Measurements from ENCODE around the gene NOS2. TPM values are rescaled to one million over a fixed set of nuclear protein-coding genes. Genes with fewer than 3 reads are reported as not detected.

The NOS2 gene
- total RNA-seq, 6 donors from 2014 or later, result 0.29 to 1.7 (median 0.78) TPM; not detected in 1

- WGBS, 2 donors, result 49 to 65% methylated on average over 7 of the region's 7 CpGs
- no peaks in the 10 kb centered on the region for H3K9me3 ChIP-seq
- H3K36me3 ChIP-seq, result no peaks in the 10 kb centered on the region
- H3K4me3 ChIP-seq, result no peak overlapping the region
- H3K27ac ChIP-seq, result no peak overlapping the region
- DNase-seq, result peak in 1 of 2 donors; percentile 7
- H3K27me3 ChIP-seq, result no peaks in the 10 kb centered on the region
- no peak for ATAC-seq (ENCODE audit: low FRiP score in 2 of 2)
- H3K4me1 ChIP-seq, result peaks cover 0 to 19% (median 10%) of the 10 kb centered on the region in 4 donors
- no peak for TF ChIP-seq EP300 (IDR thresholded peaks at IDR 0.05)
- TF ChIP-seq POLR2AphosphoS5 (IDR thresholded peaks at IDR 0.05), result no peak
- TF ChIP-seq POLR2A (IDR thresholded peaks at IDR 0.05), result no peak
- no peak for TF ChIP-seq CTCF (IDR thresholded peaks at IDR 0.05)
These were observed 10.0 kb upstream of the NOS2 start for GRCh38 chr17:27810211-27810901.

GRCh38 chr17:27809555-27809954, 9.2 kb upstream of the NOS2 start:
- 96 to 100% methylated on average over 1 of the region's 1 CpG for WGBS, 2 donors
- ATAC-seq (ENCODE audit: low FRiP score in 2 of 2), result no peak

GRCh38 chr17:27808628-27809027, 8.3 kb upstream of the NOS2 start:
- Histone ChIP-seq H3K4me1 (peaks cover 0 to 21% (median 10%) of the 10 kb centered on the region in 4 donors), H3K9me3 (no peaks in the 10 kb centered on the region), H3K4me3 (no peak overlapping the region), H3K27me3 (no peaks in the 10 kb centered on the region), H3K27ac (no peak overlapping the region), H3K36me3 (no peaks in the 10 kb centered on the region)
- 69 to 80% methylated on average over 3 to 4 of the region's 4 CpGs for WGBS, 2 donors
- ATAC-seq (ENCODE audit: low FRiP score in 2 of 2) (no peak), DNase-seq (peak; percentile 7 to 15)
- TF ChIP-seq POLR2A (IDR thresholded peaks at IDR 0.05) (no peak), EP300 (IDR thresholded peaks at IDR 0.05) (no peak), POLR2AphosphoS5 (IDR thresholded peaks at IDR 0.05) (no peak), CTCF (IDR thresholded peaks at IDR 0.05) (no peak)

More at GRCh38 chr17:27809555-27809954, 9.2 kb upstream of the NOS2 start:
- H3K4me3 ChIP-seq, result no peak overlapping the region
- no peak overlapping the region for H3K27ac ChIP-seq
- no peaks in the 10 kb centered on the region for H3K27me3 ChIP-seq
- peaks cover 0 to 21% (median 10%) of the 10 kb centered on the region in 4 donors for H3K4me1 ChIP-seq
- no peaks in the 10 kb centered on the region for H3K36me3 ChIP-seq
- no peaks in the 10 kb centered on the region for H3K9me3 ChIP-seq
- DNase-seq, result no peak
- no peak for TF ChIP-seq POLR2A (IDR thresholded peaks at IDR 0.05)
- no peak for TF ChIP-seq EP300 (IDR thresholded peaks at IDR 0.05)
- no peak for TF ChIP-seq CTCF (IDR thresholded peaks at IDR 0.05)
- no peak for TF ChIP-seq POLR2AphosphoS5 (IDR thresholded peaks at IDR 0.05)

- TF ChIP-seq POLR2A (IDR thresholded peaks at IDR 0.05) (no peak), EP300 (IDR thresholded peaks at IDR 0.05) (no peak), POLR2AphosphoS5 (IDR thresholded peaks at IDR 0.05) (no peak), CTCF (IDR thresholded peaks at IDR 0.05) (no peak)
- DNase-seq (peak in 1 of 2 donors; percentile 29), ATAC-seq (ENCODE audit: low FRiP score in 2 of 2) (no peak)
- no peaks in the 10 kb centered on the region for H3K36me3 ChIP-seq
- H3K9me3 ChIP-seq, result no peaks in the 10 kb centered on the region
- 67 to 70% methylated on average over 12 to 17 of the region's 17 CpGs for WGBS, 2 donors
- H3K4me1 ChIP-seq, result peaks cover 0 to 21% (median 10%) of the 10 kb centered on the region in 4 donors
- peak overlapping the region in 3 of 4 donors; percentile 1 to 27 (median 17) for H3K4me3 ChIP-seq
- peak overlapping the region in 2 of 4 donors; percentile 45 for H3K27ac ChIP-seq
- H3K27me3 ChIP-seq, result no peaks in the 10 kb centered on the region
These were observed 7.5 kb upstream of the NOS2 start for GRCh38 chr17:27807567-27808470.

Measured in upper lobe of left lung (tissue), 6 donors.